IMR-90 (cell line): ENCODE measurements around the gene TRNAU1AP. TPM values are rescaled to one million over a fixed set of nuclear protein-coding genes. Genes with fewer than 3 reads are reported as not detected.
A peak's percentile ranks its signal among the peaks of the same experiment; 100 is the strongest.

Experiments
- ATAC-seq: fragments of 200-7000 bp; cut with Tn5 transposase; 2 replicates; pipeline ENCODE4 v1.9.1; 2020; ENCODE audit warnings: low read depth, mild to moderate bottlenecking, moderate library complexity
- BruUV-seq: library from RNA; stranded (reverse); fragments of 400-500 nt; replicated peaks from 2 replicates; lab custom pipeline; 2021; lab: Mats Ljungman, UMichigan
- CTCF ChIA-PET: fragments of 300-600 bp; formaldehyde crosslinking; extraction: SDS; loops from one replicate; lab custom pipeline; 2021; ENCODE audit warnings: antibody characterized with exemption; lab: Yijun Ruan, JAX
- POLR2A ChIA-PET: fragments of 300-600 bp; sonication (Branson Sonifier 250); formaldehyde crosslinking; loops from one replicate; lab custom pipeline; 2022; ENCODE audit warnings: antibody characterized with exemption; ENCODE audit not compliant: unreplicated experiment; lab: Charles Lee
- DNase-seq: peaks from one replicate; pipeline ENCODE4 v3.0.0; 2013
- H2AFZ ChIP-seq: replicated peaks from 2 replicates; pipeline ENCODE3; 2013; ENCODE audit warnings: low read length, mild to moderate bottlenecking; ENCODE audit not compliant: poor library complexity
- H2AK5ac ChIP-seq: 2 replicates; pipeline ENCODE4 v1.6.1; 2013; ENCODE audit warnings: low read depth, low read length, inconsistent platforms
- H2AK9ac ChIP-seq: replicated peaks from 2 replicates; pipeline ENCODE3; 2013; ENCODE audit warnings: mild to moderate bottlenecking, low read depth, low read length, moderate library complexity; ENCODE audit not compliant: poor library complexity
- H2BK120ac ChIP-seq: 2 replicates; pipeline ENCODE4 v1.6.1; 2013; ENCODE audit warnings: low read depth, low read length, inconsistent platforms
- H2BK15ac ChIP-seq: 3 replicates; pipeline ENCODE4 v1.6.1; 2013; ENCODE audit warnings: low read depth, low read length, inconsistent platforms
- H2BK20ac ChIP-seq: 2 replicates; pipeline ENCODE4 v1.6.1; 2013; ENCODE audit warnings: low read depth, mild to moderate bottlenecking, inconsistent platforms, low read length, moderate library complexity
- H2BK5ac ChIP-seq: 2 replicates; pipeline ENCODE4 v1.6.1; 2013; ENCODE audit warnings: mild to moderate bottlenecking, low read depth, low read length, inconsistent platforms; ENCODE audit not compliant: poor library complexity, severe bottlenecking
- H3K14ac ChIP-seq: replicated peaks from 2 replicates; pipeline ENCODE4 v1.6.1; 2013; ENCODE audit warnings: low read depth, low read length, inconsistent platforms
- H3K18ac ChIP-seq: 2 replicates; pipeline ENCODE4 v1.6.1; 2013; ENCODE audit warnings: low read depth, low read length, control low read depth
- H3K23ac ChIP-seq: 2 replicates; pipeline ENCODE4 v1.6.1; 2013; ENCODE audit warnings: low read depth, low read length, inconsistent platforms
- H3K27ac ChIP-seq: 2 replicates; pipeline ENCODE4 v1.5.1; 2013; ENCODE audit warnings: mild to moderate bottlenecking, control low read depth, low read length; ENCODE audit not compliant: insufficient read depth
- H3K27me3 ChIP-seq: 2 replicates; pipeline ENCODE4 v1.6.1; 2013; ENCODE audit warnings: low read length; ENCODE audit not compliant: control insufficient read depth, insufficient read depth
- H3K36me3 ChIP-seq: 2 replicates; pipeline ENCODE4 v1.6.1; 2013; ENCODE audit warnings: low read length, mixed read lengths; ENCODE audit not compliant: control insufficient read depth, insufficient read depth
- H3K4ac ChIP-seq: 2 replicates; pipeline ENCODE4 v1.6.1; 2013; ENCODE audit warnings: low read depth, low read length, inconsistent platforms
- H3K4me1 ChIP-seq: 2 replicates; pipeline ENCODE4 v1.6.1; 2013; ENCODE audit warnings: low read length, mixed read lengths; ENCODE audit not compliant: control insufficient read depth, insufficient read depth
- H3K4me2 ChIP-seq: 2 replicates; pipeline ENCODE4 v1.6.1; 2013; ENCODE audit warnings: low read depth, mild to moderate bottlenecking, control low read depth, low read length, moderate library complexity
- H3K4me3 ChIP-seq: 2 replicates; pipeline ENCODE4 v1.5.1; 2013; ENCODE audit warnings: low read depth, mild to moderate bottlenecking, control low read depth, low read length, moderate library complexity; ENCODE audit not compliant: insufficient read depth
- H3K56ac ChIP-seq: 2 replicates; pipeline ENCODE4 v1.6.1; 2013; ENCODE audit warnings: low read length, inconsistent platforms; ENCODE audit not compliant: insufficient read depth; ENCODE audit errors: extremely low read depth
- H3K79me1 ChIP-seq, 2 experiments: 2 replicates each; pipeline ENCODE4 v1.6.1; 2013; ENCODE audit warnings: low read length in 2 of 2, inconsistent platforms in 1 of 2, low read depth in 1 of 2
- H3K9ac ChIP-seq: 2 replicates; pipeline ENCODE4 v1.6.1; 2013; ENCODE audit warnings: low read depth, low read length, control low read depth
- H3K9me1 ChIP-seq: 2 replicates; pipeline ENCODE4 v1.6.1; 2013; ENCODE audit warnings: low read length, inconsistent platforms; ENCODE audit not compliant: insufficient read depth
- H3K9me3 ChIP-seq: 2 replicates; pipeline ENCODE4 v1.6.1; 2013; ENCODE audit warnings: low read length; ENCODE audit not compliant: control insufficient read depth, insufficient read depth
- H4K20me1 ChIP-seq: 2 replicates; pipeline ENCODE4 v1.6.1; 2013; ENCODE audit warnings: low read length, inconsistent platforms; ENCODE audit not compliant: insufficient read depth
- H4K5ac ChIP-seq: 2 replicates; pipeline ENCODE4 v1.6.1; 2013; ENCODE audit warnings: mild to moderate bottlenecking, low read depth, low read length, control low read depth
- H4K8ac ChIP-seq, 2 experiments: 2 replicates each; pipeline ENCODE4 v1.6.1; 2013; ENCODE audit warnings: low read depth in 2 of 2, low read length in 2 of 2, control low read depth in 1 of 2, inconsistent platforms in 1 of 2
- H4K91ac ChIP-seq: 2 replicates; pipeline ENCODE4 v1.6.1; 2013; ENCODE audit warnings: low read depth, low read length, inconsistent platforms; ENCODE audit not compliant: insufficient read depth
- CEBPB ChIP-seq: IDR thresholded peaks from 2 replicates; pipeline ENCODE4 v1.6.1; 2012; ENCODE audit warnings: low read depth, low read length, improper control_type of control experiment
- CHD1 ChIP-seq: IDR thresholded peaks from 2 replicates; pipeline ENCODE4 v1.6.1; 2012; ENCODE audit warnings: low read depth, low read length, improper control_type of control experiment
- FOS ChIP-seq: fragments of 150-350 bp; IDR thresholded peaks from 2 replicates; pipeline ENCODE4 v1.6.1; 2016; ENCODE audit warnings: low read depth, low read length
- MAFK ChIP-seq: IDR thresholded peaks from 2 replicates; pipeline ENCODE4 v1.6.1; 2012; ENCODE audit warnings: low read depth, low read length, improper control_type of control experiment
- MAZ ChIP-seq: IDR thresholded peaks from 2 replicates; pipeline ENCODE4 v1.6.1; 2012; ENCODE audit warnings: low read depth, mild to moderate bottlenecking, low read length, improper control_type of control experiment, moderate library complexity, borderline replicate concordance
- MXI1 ChIP-seq: IDR thresholded peaks from 2 replicates; pipeline ENCODE4 v1.6.1; 2012; ENCODE audit warnings: low read depth, mild to moderate bottlenecking, low read length, moderate library complexity, borderline replicate concordance
- NFE2L2 ChIP-seq: fragments of 150-350 bp; IDR thresholded peaks from 2 replicates; pipeline ENCODE4 v1.6.1; 2016; ENCODE audit warnings: low read depth, mild to moderate bottlenecking, low read length
- RAD21 ChIP-seq: IDR thresholded peaks from 2 replicates; pipeline ENCODE4 v1.6.1; 2012; ENCODE audit warnings: low read length, improper control_type of control experiment
- SMC3 ChIP-seq: fragments of 150-350 bp; IDR thresholded peaks from 2 replicates; pipeline ENCODE4 v1.6.1; 2016; ENCODE audit warnings: low read depth, mild to moderate bottlenecking, antibody characterized with exemption, low read length, moderate library complexity
- WGBS, 2 experiments: methylation state at CpG; one replicate each; pipeline versions ENCODE4 v1.1.5 to v1.1.7; 2013; ENCODE audit warnings: missing lambda C conversion rate in 2 of 2; ENCODE audit not compliant: insufficient read length in 1 of 2; ENCODE audit errors: extremely low coverage in 2 of 2; 5-methylcytosine and 5-hydroxymethylcytosine counted together
- dilution Hi-C: fragments of 300-500 bp; cut with HindIII; formaldehyde crosslinking; loops from one replicate; pipeline ENCODE4 v1.14.3; 2018; ENCODE audit warnings: low sequenced_read_pairs; ENCODE audit not compliant: unreplicated experiment
- in situ Hi-C: fragments of 300-500 bp; cut with MboI; formaldehyde crosslinking; loops from 3 replicates; pipeline ENCODE4 v1.14.3; 2019; ENCODE audit warnings: low sequenced_read_pairs, inconsistent platforms, mixed read lengths
- intact Hi-C: fragments of 100-400 bp; cut with micrococcal nuclease; formaldehyde crosslinking; loops from 2 replicates; pipeline ENCODE4 v1.10.0; 2022
- polyA plus RNA-seq, 3 experiments: library from polyadenylated mRNA; depleted of rRNA; stranded (reverse); fragments of >200 nt; gene quantifications; 2 replicates each; pipeline ENCODE4 v1.2.3, GENCODE V29; 2012; ENCODE audit warnings: low replicate concordance in 1 of 3
- total RNA-seq: library from RNA; depleted of rRNA; stranded (reverse); fragments of >200 nt; gene quantifications from 2 replicates; pipeline ENCODE4 v1.2.3, GENCODE V29; 2012
- TF ChIP-seq, protein P1 (sequence below): fragments of 150-350 bp; IDR thresholded peaks from 2 replicates; pipeline ENCODE4 v1.6.1; 2017; ENCODE audit warnings: mild to moderate bottlenecking, antibody characterized with exemption, low read length, low read depth

Gene TRNAU1AP
- total and polyA plus RNA-seq, 2 of the 4 experiments (the other 2 are of a cell fraction), result 23.3 to 23.8 TPM

DNA sequence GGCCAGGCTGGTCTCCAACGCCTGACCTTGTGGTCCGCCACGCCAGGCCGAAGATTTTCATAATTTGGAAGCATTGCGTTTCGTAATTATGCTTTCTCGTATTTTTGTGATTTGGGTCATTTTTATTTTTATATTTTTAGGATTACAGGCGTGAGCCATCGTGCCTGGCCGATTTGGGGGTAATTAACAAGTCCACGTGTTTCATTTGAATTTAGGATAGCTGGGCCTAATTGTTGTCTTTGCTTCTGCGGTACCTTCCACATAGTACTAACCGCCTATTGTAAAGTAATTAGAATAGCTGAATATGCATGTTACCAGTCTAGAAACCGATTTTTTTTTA lies 46.0 kb upstream of the TRNAU1AP start:
- Histone ChIP-seq H2BK120ac (peak overlapping the region; percentile 12; the same call in 1 of the 2 replicates), H4K8ac (peak overlapping the region; percentile 80 to 93), H3K27ac (peak overlapping the region; percentile 75), H2BK5ac (peak overlapping the region; percentile 79), H3K14ac (peak overlapping the region; percentile 98), H2BK20ac (no peak overlapping the region), H4K20me1 (peaks cover 56% of the 10 kb centered on the region), H3K56ac (peak overlapping the region; percentile 99), H2AFZ (no peak overlapping the region), H2BK15ac (no peak overlapping the region), H4K91ac (peak overlapping the region; percentile 81), H3K4me2 (peak overlapping the region; percentile 97), H3K4ac (peak overlapping the region; percentile 71), H4K5ac (peak overlapping the region; percentile 75), H3K4me1 (peaks cover 13% of the 10 kb centered on the region), H3K23ac (peak overlapping the region; percentile 95), H3K9me1 (peaks cover 14% of the 10 kb centered on the region), H3K27me3 (no peaks in the 10 kb centered on the region), H3K36me3 (peaks cover 43% of the 10 kb centered on the region), H3K9ac (peak overlapping the region; percentile 69), H3K18ac (peak overlapping the region; percentile 87; the same call in 1 of the 2 replicates), H2AK5ac (peak overlapping the region; percentile 72; the same call in 1 of the 2 replicates), H3K9me3 (no peaks in the 10 kb centered on the region), H3K4me3 (peak overlapping the region; percentile 88), H3K79me1 (peaks cover 17 to 34% of the 10 kb centered on the region in 2 experiments), H2AK9ac (peak overlapping the region; percentile 86)
- no TSS peak for BruUV-seq
- DNase-seq (no peak), ATAC-seq (no peak)
- 0% methylated on average over 2 of the region's 14 CpGs; no CpG with 5 or more reads in 1 of the 2 experiments for whole genome bisulfite sequencing, 2 experiments
- dilution Hi-C loops (no loop called here), in situ Hi-C loops (no loop called here), intact Hi-C loops (loop anchor here (5.0 kb wide), 1 partner anchor 100 kb away; no protein-coding TSS in a partner anchor)
- POLR2A ChIA-PET, result interaction anchor here (0.6 to 0.7 kb wide), 4 partner anchors 39 to 733 kb away, joined by 3 to 10 read pairs (median 6); no protein-coding TSS in a partner anchor
- TF ChIP-seq CEBPB (no peak), FOS (no peak), SMC3 (no peak), MAZ (no peak), RAD21 (no peak), NFE2L2 (no peak), MAFK (no peak), CHD1 (no peak), MXI1 (no peak)
- TF ChIP-seq, protein P1, sequence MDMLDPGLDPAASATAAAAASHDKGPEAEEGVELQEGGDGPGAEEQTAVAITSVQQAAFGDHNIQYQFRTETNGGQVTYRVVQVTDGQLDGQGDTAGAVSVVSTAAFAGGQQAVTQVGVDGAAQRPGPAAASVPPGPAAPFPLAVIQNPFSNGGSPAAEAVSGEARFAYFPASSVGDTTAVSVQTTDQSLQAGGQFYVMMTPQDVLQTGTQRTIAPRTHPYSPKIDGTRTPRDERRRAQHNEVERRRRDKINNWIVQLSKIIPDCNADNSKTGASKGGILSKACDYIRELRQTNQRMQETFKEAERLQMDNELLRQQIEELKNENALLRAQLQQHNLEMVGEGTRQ, result no peak
- CTCF ChIA-PET, result no interaction called here
